GM12801 (cell line): ENCODE data around the gene CCL5.

Experiments used
- CTCF ChIP-seq: IDR thresholded peaks from one replicate; pipeline ENCODE4 v1.5.1; 2011; ENCODE audit warnings: control low read depth; ENCODE audit not compliant: insufficient read length; ENCODE audit errors: extremely low read depth

Gene CCL5

GRCh38 chr17:35914354-35914753 lies 34.2 kb upstream of the CCL5 start:
- TF ChIP-seq CTCF: no peak

GRCh38 chr17:35913609-35914008 lies 33.4 kb upstream of the CCL5 start:
- no peak for TF ChIP-seq CTCF

- TF ChIP-seq CTCF: no peak
Measured at GRCh38 chr17:35912942-35913341, 32.8 kb upstream of the CCL5 start.

- no peak for TF ChIP-seq CTCF
Measured at GRCh38 chr17:35912339-35912912, 32.3 kb upstream of the CCL5 start.

GRCh38 chr17:35909408-35909807 lies 29.2 kb upstream of the CCL5 start:
- no peak for TF ChIP-seq CTCF

- TF ChIP-seq CTCF: no peak
Measured at GRCh38 chr17:35907691-35908090, 27.5 kb upstream of the CCL5 start.

GRCh38 chr17:35906926-35907637 lies 26.9 kb upstream of the CCL5 start:
- TF ChIP-seq CTCF: no peak
